GM19455 (cell line): ENCODE data around the gene HOXA1.

Experiments
- ATAC-seq: cut with Tn5 transposase; IDR thresholded peaks from one replicate; pipeline ENCODE4 v1.9.1; 2021; ENCODE audit not compliant: unreplicated experiment

Gene HOXA1

DNA sequence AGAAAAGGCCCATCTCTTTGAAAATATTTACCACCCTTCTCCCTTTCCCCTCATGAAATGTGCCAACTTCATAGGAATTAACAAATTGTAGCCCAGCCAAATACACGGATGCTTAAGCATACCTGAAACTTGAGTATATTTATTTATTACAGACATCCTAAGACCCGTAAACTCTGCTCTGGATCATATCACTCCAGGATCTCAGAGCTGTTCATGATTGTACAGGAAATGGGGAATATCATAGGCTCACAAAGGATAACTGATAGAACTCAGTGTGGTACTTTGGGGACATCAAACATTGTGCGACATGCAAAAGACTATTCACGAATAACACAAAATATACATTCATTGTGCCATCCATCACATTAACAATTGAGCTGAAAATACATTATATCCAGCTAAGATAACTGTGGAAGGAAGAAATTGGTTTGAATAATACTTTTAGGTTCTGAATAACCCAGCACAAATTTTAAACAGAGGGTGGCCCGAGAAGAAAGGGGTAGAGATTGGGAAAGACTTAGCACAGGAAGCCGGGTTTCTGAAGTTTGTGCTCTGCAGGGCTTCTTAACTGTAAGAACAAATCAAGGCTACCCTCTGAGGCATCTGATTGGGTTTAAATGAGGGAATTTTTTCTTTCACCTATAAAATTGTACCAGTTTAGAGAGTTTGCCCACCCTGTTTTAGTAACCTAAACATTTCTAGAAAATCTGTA is 2.5 kb downstream of the HOXA1 start:
- no peak for ATAC-seq

DNA sequence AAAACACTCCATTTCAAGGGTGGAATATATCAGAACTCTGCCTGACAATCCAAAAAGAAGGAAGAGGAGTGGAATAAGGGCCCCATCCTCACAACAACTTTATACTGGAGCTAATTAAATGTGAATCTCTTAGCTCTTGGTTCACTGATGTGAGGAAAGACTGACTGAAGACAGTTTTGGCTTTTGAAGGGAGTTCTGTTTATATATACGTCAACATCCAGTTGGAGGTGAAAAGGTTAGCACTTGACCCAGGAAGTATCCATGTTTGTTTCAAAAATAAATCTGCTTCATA is 3.0 kb downstream of the HOXA1 start:
- ATAC-seq, result no peak

DNA sequence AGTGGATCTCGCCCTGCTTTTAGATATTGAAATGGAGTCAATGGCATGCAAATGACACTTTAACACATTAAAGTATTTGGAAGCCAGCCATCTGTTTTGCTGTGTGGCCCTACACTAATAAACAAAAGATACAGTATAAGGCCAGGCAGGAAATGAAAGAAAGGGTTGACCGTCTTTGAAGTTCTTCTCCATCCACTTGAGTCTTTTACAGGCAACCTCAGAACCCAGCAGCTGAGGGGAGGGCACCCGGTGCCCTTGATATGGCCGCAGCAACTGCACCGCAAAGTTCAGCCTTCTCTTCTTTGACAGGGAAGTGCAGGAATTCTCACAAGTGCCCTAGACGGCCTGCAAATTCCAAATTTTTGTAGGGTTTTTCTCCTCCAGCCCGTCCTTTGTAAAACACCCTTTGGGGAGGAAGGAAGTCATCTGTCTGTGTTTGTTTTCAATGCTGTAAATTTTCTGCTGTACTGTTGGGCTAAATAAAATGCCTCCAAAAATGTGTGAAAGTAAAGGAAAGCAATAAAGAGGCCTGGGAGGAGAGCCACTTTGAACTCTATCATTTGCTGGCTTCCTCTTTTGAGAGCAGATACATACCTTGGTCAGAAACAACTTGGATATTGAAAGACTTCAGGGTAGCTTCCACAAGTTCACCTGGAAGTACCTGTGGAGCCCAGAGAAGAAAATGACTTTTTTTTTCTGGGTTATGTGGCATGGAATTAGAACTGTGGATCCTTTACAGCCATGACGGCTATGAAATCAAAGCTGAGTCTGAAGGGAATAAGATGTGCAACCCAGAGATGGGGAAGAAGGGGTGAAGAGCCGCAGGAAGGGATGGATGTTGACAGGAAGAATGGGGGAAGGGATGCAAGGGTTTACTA is 3.6 kb downstream of the HOXA1 start:
- ATAC-seq, result no peak

DNA sequence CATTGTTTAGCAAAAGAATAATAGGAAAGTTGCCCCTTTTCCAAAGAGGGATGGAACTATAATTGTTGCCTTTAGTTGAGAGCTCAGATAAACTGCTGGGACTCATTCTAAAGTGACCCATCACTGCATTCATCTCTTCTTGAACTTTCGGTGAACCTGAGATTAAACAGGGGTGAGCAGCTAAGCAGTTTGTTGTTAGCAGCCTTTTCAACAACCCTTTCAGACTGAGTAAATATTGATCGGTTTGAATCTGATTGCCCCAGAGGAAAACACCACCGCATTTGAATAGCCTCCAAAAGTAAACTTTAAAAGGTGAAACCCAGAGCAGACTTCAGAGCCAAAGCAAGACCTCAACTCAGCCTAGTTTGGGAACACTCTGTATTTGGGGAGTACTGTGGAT is 4.7 kb downstream of the HOXA1 start:
- no peak for ATAC-seq

DNA sequence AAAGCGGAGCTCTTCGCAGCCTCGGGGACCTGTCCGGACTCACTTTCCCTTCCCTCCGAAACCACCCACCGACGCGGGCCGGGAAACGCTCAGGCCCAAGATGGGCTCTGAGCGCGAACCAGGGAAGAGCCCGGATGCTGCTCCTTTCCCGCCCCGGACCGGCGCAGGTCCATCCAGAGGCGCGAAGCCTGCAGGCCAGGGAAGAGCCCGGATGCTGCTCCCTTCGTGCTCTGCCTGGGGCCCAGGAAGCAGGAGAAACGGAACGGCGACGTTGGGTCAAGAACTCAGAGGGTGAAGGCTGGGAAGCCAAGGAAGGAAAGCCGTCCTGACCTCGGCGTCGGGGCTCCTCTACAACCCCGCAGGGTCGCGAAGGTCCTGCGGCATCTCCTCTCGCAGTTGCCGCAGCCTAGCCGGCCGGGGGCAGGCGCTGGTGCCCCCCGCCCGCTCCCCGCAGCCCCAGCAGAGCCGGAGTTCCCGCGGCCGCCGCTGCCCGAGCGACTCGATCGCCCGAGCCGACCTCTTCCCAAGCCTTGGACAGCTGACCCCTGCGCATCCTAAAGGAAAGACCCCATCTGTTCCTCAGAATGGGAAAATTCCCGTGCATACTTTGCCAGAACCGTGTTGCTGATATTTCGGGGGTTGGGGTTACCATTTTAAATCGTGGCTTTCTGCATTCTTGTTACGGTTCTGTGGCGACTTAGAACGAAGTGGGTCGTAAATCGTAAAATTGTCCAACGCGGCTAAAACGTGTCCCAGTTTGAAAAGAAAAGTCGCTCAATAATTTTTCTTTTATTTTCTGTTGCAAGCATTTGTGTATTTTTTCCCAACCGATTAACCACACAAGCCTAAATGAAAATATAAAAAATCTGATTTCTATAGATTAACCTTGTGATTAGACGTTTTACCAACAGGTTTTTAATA is 7.5 kb downstream of the HOXA1 start:
- ATAC-seq, result no peak

DNA sequence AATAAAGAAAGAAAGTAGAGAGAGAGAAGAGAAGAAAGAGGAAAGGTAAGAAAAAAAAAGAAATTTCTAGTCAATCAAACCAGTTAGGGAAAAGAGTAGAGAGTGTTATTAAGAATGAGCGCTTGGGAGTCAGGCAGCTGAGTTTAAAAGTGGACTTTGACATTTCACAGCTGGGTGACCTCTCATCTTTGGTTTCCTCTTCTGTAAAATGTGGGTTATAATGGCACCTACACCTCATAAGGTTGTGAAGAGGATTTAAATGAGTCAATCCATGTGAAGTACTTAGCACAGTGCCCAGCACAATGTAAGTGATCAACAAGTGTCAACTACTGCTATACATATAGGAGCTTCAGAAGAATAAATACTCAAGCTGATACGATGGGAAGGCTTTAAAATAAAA is 12.2 kb downstream of the HOXA1 start:
- ATAC-seq, result no peak

DNA sequence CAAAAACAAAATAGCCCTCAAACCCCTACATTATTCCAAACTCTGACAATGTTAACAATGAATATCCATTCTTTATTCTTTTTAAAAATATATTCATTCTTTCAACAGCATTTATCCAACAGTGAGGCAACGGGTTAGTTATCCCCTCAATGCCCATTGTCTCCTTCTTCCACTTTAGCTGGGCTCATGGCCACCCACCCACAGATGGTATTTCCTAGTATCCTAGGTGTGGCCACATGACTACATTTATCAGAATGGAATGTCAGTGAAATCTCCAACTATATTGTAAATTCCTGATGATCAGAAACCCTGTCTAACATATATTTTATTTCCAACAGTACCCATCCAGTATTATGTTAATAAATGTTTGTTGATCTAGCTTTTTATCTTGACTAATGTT is 13.6 kb downstream of the HOXA1 start:
- no peak for ATAC-seq

DNA sequence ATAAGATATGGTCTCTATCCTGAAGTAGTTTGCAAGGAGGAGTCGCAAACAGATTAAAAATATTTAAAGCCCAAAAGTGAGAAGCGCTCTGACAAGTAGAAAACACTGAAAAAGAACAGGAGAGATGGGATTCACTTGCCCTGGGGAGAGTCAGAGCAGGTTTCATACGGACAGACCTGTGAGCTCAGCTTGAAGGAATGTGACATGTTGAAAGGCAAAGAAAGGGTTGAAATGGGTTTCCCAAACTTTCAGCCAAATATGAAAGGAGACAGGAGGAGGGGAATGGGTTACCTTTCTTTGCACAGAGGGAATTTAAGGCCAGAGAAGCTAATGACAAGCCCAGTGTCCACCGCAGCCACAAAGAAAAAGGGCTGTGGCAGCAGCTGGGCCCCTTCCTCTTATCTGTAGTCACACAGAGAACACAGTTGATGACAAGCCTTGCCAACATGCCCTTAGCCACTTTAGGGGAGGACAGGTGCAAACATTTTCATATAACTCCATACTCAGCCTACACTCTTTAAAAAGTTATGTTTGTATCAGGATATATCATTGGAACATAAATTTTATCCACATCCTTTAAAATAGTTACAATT is 14.9 kb downstream of the HOXA1 start:
- no peak for ATAC-seq

DNA sequence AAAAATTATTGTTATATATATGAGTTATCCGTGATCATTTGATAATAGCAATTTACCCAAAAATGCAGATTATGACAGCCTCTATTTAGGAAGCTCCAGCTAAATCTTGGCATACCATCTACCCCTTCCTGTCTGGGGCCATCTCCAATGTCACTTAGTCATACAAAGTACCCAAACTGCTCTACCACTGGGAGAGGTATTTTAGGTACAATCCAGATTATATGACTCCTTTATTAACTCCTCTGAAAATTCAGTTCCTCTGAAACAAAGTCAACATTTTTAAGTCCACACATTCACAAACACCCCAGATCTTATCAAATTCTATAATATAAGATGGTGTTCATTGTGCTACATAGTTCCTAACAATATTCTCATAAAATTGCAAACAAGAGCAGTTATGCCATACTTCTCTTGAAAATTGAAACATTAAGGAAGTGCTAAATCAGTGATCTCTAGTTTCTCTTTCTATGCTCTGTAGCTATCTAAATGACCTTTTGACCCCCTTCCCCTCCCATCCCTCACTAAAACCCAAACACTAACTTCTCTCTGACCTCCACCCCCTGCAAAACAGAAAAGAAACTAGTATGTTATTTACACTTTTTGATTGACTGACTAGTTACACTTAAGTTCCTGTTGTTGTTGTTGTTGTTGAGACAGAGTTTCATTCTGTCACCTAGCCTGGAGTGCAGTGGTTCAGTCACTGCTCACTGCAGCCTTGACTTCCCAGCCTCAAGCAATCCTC is 16.4 kb downstream of the HOXA1 start:
- no peak for ATAC-seq

DNA sequence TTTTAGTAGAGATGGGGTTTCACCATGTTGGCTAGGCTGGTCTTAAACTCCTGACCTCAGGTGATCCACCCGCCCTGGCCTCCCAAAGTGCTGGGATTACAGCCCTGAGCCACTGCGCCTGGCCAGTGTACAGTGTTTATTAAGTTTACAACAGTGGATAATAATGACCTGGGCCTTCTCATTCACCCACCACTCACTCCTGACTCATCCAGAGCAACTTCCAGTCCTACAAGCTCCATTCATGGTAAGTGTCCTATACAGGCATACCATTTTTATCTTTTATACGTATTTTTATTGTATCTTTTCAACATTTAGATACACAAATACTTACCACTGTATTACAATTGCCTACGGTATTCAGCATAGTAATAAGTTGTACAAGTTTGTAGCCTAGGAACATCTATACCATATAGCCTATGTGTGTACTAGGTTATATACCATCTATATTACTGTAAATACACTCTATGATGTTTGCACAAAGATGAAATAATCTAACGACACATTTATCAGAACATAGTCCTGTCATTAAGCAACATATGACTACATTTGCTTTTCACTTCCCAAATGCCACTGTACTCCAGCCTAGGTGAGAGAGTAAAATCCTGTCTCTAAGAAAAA is 17.1 kb downstream of the HOXA1 start:
- no peak for ATAC-seq

DNA sequence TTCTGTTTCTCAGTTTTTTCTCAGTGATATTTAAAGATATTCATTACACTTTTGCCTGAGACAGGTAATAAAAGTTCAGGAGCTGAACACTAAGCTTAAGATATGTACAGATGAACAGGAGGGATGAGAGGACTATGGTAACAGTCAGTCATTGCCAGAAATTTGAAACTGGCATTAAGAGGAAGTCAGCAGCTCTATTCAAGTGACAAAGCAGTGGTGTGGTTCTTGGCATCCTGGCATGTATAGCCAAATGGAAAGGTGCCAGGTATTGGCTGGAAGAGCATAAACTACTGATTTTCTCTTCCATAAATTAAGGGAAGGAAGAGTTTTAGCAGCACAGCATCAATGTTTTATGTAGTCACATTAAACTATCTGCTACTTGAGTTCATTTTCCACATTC is 22.7 kb downstream of the HOXA1 start:
- no peak for ATAC-seq

DNA sequence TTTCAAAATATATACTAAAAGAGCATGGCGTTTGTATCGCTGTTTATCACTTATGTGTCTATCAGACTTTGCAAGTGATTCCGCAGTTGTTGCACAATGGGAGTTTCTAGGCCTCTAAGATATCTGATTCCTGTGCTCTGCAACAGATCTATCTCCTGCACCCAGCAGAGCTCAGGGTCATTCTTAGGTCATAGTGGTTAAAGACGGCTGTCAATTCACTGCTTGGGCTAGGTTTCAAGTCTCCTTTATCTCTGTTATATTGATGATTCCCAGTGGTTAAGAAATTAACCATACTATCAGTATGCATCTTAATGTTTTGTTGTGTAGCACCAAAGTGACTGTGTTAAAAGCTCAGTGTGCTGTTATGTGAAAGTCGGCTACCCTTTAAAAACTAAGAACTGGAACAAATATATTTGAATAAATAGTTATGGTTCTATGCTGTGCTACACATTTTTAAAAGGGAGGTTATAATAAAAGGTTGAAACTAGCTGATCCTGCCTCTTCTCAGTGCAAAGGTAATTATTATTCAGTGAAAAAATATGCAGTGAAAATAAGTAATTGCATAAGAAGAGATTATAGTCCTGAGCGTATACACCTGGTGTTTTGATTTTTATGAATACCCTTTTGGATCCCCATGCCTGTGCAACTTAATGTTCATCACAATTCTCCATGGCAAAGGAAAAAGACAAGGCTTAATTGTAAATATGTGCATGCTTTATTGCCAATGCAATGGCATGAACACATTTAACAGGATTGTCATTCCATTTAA is 24.0 kb downstream of the HOXA1 start:
- ATAC-seq, result no peak

DNA sequence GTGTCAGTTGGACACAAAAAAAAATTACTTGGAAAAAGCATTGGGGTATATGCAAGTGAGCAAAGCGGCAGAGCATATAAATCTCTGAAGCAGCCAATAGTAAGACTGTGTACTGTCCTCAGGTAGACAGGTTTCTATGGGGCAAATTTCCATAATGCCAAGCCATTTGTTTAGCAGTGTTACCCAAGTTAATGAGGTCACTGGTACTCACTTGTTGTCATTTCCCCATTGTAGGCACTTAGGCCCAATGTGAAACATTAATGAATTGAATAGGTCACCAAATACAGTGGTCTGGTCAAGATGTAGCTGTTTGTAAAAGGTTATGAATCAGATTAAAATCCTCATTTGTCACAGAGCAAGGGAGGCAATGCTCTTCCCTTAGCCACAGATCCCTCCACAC is 27.5 kb downstream of the HOXA1 start:
- ATAC-seq, result no peak

DNA sequence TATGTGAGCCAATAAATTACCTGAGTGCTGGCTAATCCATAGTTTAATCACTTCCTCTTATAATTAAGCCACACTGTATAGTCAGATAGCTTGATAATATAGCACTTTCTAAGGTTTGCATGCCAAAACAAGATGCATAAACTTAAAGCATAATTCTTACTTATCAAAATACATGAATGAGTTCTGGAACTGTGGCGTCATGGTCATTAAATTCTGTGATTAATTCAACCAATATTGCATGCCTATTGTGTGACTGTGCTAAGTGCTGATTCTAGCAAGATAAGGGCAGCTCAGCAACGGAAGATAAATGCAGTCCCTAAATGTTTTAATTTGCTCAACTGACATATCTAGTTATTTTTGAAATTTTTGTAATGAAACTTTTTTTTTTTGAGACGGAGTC is 29.7 kb downstream of the HOXA1 start:
- ATAC-seq, result no peak

DNA sequence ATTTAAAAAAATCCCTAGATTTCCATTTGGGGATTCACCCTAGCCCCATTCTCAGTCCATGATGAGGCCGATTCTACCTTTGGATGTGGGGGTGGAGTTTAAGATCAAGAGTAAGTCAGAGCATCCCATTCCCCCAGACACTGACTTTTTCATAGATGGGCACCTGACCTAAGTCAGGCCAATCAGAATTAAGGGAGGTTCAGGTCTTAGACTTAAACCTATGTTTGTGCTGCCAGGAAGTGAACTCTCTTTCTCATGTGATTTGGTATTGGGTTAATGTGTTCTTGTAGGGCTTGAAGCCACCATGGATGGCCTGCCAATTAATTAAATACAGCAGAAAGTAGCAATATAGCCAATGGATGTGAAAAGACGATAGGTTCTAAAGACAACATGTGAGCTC is 30.1 kb downstream of the HOXA1 start:
- no peak for ATAC-seq

DNA sequence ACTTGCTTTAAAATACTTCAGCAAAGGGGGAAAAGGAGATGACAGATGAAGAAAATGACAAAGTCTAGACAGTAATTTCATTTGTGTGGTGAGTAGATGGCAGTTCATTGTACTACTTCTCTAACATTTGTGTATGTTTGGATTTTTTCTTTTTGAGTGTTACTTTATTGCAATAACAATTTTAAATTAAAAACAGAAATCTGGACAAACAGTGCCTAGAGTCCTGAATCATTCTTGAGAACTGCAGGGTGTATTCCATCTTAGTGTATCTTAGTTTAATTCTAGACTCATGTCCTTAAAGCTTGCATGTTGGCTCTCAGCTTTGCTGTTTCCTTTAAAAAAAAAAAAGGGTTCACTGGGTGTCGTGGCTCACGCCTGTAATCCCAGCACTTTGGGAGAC is 31.1 kb downstream of the HOXA1 start:
- no peak for ATAC-seq

DNA sequence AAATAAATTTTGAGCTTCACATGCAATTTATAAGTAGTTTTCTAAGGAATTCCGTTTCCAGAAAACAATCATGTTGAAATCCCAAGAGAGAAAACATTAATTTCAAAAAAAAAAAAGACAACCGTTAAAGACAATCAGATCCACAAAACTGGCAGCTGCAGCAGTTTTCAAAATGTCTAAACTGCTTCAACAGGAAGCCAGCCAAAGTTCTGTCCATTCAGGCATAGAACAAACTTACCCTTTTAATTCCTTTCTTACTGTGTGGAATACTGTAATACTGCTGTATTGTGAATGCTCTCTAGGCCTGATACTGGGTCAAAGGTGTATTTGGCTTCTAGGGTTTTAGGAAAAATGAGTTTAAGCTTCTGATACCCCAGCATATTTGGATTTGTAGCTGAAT is 31.6 kb downstream of the HOXA1 start:
- ATAC-seq, result no peak

DNA sequence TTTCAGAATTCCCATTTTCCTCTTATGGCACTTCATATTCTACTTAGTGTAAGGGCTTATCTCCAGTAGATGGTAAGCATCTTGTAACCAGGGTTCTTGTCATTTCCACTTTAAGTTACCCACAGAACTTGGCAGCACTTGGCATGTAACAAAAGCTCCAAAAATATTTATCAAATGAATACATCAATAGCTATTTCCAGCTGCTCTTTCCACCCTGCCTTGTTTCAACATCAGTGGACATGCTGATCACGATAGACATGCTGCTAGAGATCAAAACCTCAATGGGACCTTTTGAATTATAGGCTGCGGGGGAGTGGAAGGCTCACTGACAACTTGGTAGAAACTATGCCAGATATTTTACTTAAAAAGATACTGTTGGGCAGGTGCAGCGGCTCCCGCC is 32.9 kb downstream of the HOXA1 start:
- ATAC-seq, result no peak

DNA sequence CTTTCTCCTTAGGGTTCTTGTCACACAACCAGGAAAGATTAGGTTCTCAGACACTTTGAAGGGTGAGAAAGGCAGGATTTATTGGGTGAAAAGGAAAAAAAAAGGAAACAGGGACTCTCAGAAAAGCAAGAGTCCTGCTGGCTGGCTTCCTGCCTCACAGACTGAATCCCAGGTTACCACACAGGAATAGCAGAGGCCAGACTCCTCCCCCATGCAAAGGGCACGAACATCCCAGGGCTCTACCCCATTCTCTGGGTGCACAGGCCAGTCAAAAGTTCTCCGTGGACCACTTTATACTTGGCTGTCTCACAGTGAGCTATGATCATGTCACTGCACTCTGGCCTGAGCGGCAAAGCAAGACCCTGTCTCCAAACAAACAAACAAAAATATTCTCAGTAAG is 42.6 kb downstream of the HOXA1 start:
- no peak for ATAC-seq
